ENCODE data around the gene ADRA1B. TPM values are rescaled to one million over a fixed set of nuclear protein-coding genes. Genes with fewer than 3 reads are reported as not detected.

Gene ADRA1B
- total RNA-seq, 1 donor from 2014 or later = 0.74 TPM

GRCh38 chr5:159905496-159905895 lies 10.8 kb upstream of the ADRA1B start:
- intact Hi-C loops (cut with DNase I) = no loop called here
- H3K9me3 ChIP-seq = no peaks in the 10 kb centered on the region
- no peaks in the 10 kb centered on the region for H3K36me3 ChIP-seq
- TF ChIP-seq POLR2AphosphoS5 (IDR thresholded peaks at IDR 0.05; ENCODE audit: insufficient read depth in 1 of 2, low read depth in 1 of 2) (no peak), CTCF (IDR thresholded peaks at IDR 0.05) (no peak), POLR2A (IDR thresholded peaks at IDR 0.05) (no peak)
- no peak overlapping the region for H3K4me3 ChIP-seq
- DNase-seq (ENCODE audit: extremely low spot score in 2 of 2) = no peak
- H3K4me1 ChIP-seq = peaks cover 5% of the 10 kb centered on the region
- no peaks in the 10 kb centered on the region for H3K27me3 ChIP-seq
- H3K27ac ChIP-seq = no peak overlapping the region

GRCh38 chr5:159906463-159906862 lies 9.8 kb upstream of the ADRA1B start:
- Histone ChIP-seq H3K27ac (no peak overlapping the region), H3K4me3 (no peak overlapping the region), H3K4me1 (peaks cover 5% of the 10 kb centered on the region), H3K9me3 (no peaks in the 10 kb centered on the region), H3K36me3 (no peaks in the 10 kb centered on the region), H3K27me3 (no peaks in the 10 kb centered on the region)
- no peak for TF ChIP-seq CTCF (IDR thresholded peaks at IDR 0.05)
- TF ChIP-seq POLR2AphosphoS5 (IDR thresholded peaks at IDR 0.05; ENCODE audit: insufficient read depth in 1 of 2, low read depth in 1 of 2) = no peak
- TF ChIP-seq POLR2A (IDR thresholded peaks at IDR 0.05) = no peak
- DNase-seq (ENCODE audit: extremely low spot score in 2 of 2) = no peak
- intact Hi-C loops (cut with DNase I) = no loop called here

GRCh38 chr5:159906943-159907342 lies 9.3 kb upstream of the ADRA1B start:
- H3K4me1 ChIP-seq = peaks cover 5% of the 10 kb centered on the region
- no peak for TF ChIP-seq CTCF (IDR thresholded peaks at IDR 0.05)
- no peak for TF ChIP-seq POLR2A (IDR thresholded peaks at IDR 0.05)
- no peak for TF ChIP-seq POLR2AphosphoS5 (IDR thresholded peaks at IDR 0.05; ENCODE audit: insufficient read depth in 1 of 2, low read depth in 1 of 2)
- H3K9me3 ChIP-seq = no peaks in the 10 kb centered on the region
- no peaks in the 10 kb centered on the region for H3K27me3 ChIP-seq
- H3K27ac ChIP-seq = no peak overlapping the region
- intact Hi-C loops (cut with DNase I) = no loop called here
- H3K4me3 ChIP-seq = no peak overlapping the region
- H3K36me3 ChIP-seq = no peaks in the 10 kb centered on the region
- DNase-seq (ENCODE audit: extremely low spot score in 2 of 2) = no peak

GRCh38 chr5:159907689-159908590 lies 8.3 kb upstream of the ADRA1B start:
- no peak for DNase-seq (ENCODE audit: extremely low spot score in 2 of 2)
- Histone ChIP-seq H3K9me3 (no peaks in the 10 kb centered on the region), H3K4me3 (no peak overlapping the region), H3K27me3 (no peaks in the 10 kb centered on the region), H3K27ac (no peak overlapping the region), H3K36me3 (no peaks in the 10 kb centered on the region), H3K4me1 (peaks cover 5% of the 10 kb centered on the region)
- no peak for TF ChIP-seq CTCF (IDR thresholded peaks at IDR 0.05)
- no peak for TF ChIP-seq POLR2A (IDR thresholded peaks at IDR 0.05)
- no peak for TF ChIP-seq POLR2AphosphoS5 (IDR thresholded peaks at IDR 0.05; ENCODE audit: insufficient read depth in 1 of 2, low read depth in 1 of 2)
- intact Hi-C loops (cut with DNase I) = no loop called here

GRCh38 chr5:159908591-159908940 lies 7.7 kb upstream of the ADRA1B start:
- TF ChIP-seq POLR2AphosphoS5 (IDR thresholded peaks at IDR 0.05; ENCODE audit: insufficient read depth in 1 of 2, low read depth in 1 of 2) (no peak), CTCF (IDR thresholded peaks at IDR 0.05) (no peak), POLR2A (IDR thresholded peaks at IDR 0.05) (no peak)
- H3K27me3 ChIP-seq = no peaks in the 10 kb centered on the region
- no peaks in the 10 kb centered on the region for H3K9me3 ChIP-seq
- H3K4me1 ChIP-seq = peaks cover 5% of the 10 kb centered on the region
- H3K27ac ChIP-seq = no peak overlapping the region
- H3K36me3 ChIP-seq = no peaks in the 10 kb centered on the region
- H3K4me3 ChIP-seq = no peak overlapping the region
- DNase-seq (ENCODE audit: extremely low spot score in 2 of 2) = no peak
- intact Hi-C loops (cut with DNase I) = no loop called here

Data from vagina (tissue), 2 donors.